RPMI8226 (cell line): ENCODE data around the gene ABHD16A.
A peak's percentile ranks its signal among the peaks of the same experiment; 100 is the strongest.

Experiments
- DNase-seq: peaks from one replicate; pipeline ENCODE4 v3.0.0-alpha.2; 2015

The ABHD16A gene

GRCh38 chr6:31730631-31731086, 27.5 kb upstream of the ABHD16A start:
- DNase-seq: no peak

- peak; percentile 60 for DNase-seq
Observed at GRCh38 chr6:31729979-31730630, 27.0 kb upstream of the ABHD16A start.

DNA sequence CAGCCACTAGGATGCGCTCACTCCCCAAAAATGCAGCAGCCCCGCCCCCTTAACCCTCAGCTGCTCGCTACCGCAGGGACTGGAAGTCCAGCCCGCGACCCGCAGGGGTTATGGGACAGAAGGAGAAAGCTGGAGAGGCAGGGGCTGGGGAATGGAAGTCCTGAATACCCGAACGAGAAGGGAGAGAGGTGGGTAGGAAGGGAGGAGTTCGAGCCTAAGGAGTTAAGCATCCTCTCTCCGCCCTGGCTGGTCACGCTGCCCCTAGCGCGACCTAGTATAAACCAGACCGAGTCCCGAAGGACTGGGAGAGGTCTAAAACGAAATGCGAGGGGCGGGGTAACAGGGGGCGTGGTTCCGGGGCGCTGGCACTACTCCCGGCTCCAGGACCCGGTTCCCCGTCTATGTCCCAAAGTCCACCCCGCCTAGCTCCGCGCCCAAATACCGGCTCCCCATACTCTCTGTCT, 26.4 kb upstream of the ABHD16A start:
- DNase-seq: peak; percentile 81

DNA sequence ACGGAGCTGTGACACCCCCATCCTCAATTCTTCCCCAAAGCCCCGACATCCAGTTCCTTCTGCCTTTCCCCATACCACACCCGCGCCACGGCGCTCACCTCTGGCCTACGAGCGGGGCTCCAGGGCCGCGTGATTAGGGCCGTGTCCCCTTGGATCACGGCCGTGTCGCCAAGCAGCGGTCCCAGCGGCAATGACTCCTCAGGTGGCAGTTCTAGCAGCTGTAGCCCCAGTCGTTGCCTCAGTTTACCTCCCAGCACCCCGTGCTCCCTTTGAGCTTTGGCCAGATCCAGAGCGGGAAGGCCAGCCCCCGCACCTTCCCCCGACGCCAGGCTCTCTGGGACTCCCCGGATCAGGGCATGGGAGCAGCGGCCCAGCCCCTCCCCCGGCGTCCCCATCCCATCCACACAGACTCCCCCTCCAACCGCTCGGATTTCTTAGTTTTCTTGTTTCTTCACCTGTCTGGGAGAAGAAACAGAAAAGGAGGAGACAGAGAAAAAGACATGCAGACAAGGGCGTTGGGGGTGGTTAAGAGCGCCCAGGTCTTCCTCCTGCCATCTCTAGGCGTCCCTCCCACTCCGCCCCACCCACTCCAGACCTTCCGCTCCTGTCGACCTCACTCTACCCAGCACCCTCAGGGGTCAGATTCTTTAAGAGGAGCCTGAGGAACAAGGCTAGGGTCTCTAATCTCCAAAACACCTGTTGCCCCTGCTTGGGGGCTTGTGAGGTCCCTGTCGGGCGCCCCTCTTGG, 25.8 kb upstream of the ABHD16A start, which contains the start of gene DDAH2:
Gene DDAH2 (minus strand): TSS at position 533 of the 748 bp plus-strand sequence. CDS start 138 bp downstream, at position 395.
- DNase-seq: no peak

DNA sequence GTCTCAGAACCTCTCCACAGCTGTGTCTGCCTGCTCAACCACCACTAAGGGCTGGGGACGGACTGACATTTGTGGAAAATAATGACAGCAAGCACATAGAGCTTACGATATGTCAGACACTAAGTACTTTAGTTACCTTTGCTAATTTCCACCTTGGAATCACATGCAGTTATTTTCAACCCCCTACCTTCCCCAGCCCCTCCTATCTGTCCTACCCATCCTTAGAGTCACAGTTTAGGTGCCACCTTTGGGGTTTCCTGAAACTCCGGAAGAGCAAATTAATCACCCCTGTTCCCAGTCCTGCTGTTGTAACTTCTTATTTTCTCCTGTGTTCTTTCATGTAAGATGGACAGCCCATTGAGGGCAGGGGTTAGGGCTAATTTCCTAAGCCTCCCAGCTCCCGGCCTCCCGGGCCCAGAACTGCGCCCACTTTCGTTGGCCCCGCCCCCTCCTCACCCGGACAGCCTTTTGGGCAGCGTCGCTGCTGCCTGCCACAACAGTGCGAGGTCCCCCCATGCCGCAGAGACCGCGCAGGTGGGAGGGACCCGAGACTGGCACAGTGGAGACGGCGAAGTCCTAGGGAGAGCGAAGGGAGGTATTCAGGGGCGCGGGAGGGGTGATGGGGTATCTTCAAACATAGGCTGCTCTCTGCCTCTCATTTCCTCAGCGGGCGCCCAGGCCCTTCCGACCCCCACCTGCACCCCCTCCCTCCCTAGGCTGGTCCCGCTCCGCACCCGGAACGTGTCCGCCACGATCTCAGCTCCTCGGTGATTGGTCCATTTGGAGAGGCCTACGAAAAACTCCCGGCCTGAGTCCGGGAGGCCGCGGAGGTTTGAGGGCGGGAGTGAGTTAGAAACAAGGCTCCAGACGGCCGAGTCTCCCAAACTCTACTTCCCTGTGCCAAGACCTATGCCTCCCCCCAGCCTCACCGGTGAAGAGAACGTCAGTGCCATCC, 24.9 kb upstream of the ABHD16A start:
- no peak for DNase-seq

- peak; percentile 91 for DNase-seq
Observed at GRCh38 chr6:31727034-31727716, 24.1 kb upstream of the ABHD16A start.

- no peak for DNase-seq
Observed at GRCh38 chr6:31725502-31726350, 22.6 kb upstream of the ABHD16A start.

GRCh38 chr6:31723980-31724691, 21.0 kb upstream of the ABHD16A start:
- no peak for DNase-seq

GRCh38 chr6:31723245-31723979, 20.3 kb upstream of the ABHD16A start, which contains the start of gene MPIG6B:
Gene MPIG6B (plus strand): TSS chr6:31723373. CDS start chr6:31723384, 11 bp downstream.
- no peak for DNase-seq

GRCh38 chr6:31722173-31722572, 19.0 kb upstream of the ABHD16A start:
- DNase-seq: no peak

DNA sequence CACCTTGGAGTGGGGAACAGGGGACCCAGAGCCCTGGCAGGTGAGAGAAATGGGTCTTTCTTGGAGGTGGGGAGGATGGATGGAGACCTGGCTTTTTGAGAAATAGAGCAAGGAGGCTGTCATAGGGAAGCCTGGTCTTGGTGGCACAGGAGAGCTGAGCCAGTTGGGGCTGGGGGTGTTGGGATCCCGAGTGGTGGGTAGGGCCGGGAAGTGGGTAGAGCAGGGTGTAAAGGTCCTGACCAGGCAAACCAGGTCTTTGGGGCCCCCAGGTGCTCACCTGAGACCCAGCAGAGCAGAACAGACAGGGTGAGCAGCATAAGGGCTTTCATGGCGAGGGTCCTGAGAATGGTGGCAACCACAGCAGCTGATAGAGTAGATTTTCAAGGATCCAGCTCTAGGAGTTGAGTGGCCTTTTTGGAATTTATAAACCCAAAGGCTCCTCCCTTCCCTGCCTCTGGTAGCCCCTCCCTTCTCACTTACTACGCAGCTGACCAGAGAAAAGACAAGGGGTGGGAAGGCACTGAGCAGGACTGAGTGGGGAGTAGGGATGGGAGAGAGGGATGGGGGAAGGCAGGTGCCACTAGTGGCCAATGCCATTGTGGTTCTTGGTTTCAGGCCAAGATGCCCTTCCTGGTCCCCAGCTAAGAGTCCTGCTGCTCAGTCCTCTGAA, 18.4 kb upstream of the ABHD16A start, which contains the start of gene LY6G6C:
Gene LY6G6C (minus strand): TSS at position 396 of the 670 bp plus-strand sequence. CDS start 67 bp downstream, at position 329.
- no peak for DNase-seq

DNA sequence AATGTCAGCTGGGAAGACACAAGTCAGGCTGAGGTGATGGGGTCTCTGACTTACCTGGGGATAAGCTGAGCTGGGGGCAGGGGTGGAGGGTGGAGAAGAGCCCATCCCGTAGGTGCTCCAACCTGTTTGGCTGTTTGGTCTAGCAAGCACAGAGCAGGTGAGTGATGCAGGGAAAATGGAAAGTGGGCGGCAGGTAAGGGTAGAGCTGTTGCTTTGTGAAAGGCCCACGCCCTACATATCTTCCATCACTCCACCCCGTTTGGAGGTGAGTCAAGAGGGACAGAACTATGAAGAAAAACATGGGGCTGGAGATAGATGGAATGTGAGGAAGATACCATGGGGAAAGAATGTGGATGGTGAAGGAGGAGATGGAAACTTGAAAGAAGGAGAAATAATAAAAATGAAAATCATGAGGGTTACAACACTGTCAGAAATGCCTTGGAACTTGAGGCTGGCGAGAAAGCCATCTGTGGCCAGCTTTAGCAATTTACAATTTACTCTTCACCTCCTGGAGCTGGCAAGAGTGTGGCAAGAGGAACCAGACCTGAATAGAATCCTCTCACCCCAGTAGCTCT, 17.2 kb upstream of the ABHD16A start:
- DNase-seq: no peak

- no peak for DNase-seq
Observed at GRCh38 chr6:31719001-31719400, 15.9 kb upstream of the ABHD16A start.

DNA sequence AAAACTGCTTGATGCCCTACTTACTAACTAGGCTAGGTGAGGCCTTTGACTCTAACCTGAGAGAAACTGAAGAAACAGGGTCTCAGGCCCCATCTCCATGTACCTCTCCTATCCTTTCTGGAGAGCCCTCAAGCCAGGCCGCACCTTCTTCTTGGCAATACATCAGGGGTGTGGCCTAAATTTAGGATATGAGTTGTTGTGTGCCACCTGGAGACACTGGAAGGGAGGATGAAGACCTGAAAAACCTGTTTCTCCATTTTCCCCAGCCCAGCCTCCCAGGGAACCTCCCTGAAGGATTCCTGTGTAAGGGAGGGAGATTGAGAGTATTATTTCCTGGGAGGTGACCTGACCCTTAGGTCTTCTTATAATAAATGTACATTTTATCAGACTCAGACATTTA, 15.1 kb upstream of the ABHD16A start:
- no peak for DNase-seq

- no peak for DNase-seq
Observed at GRCh38 chr6:31717499-31718222, 14.5 kb upstream of the ABHD16A start.

- DNase-seq: no peak
Observed at GRCh38 chr6:31715022-31715958, 12.2 kb upstream of the ABHD16A start, which contains the start of gene LY6G6D. Gene LY6G6D (plus strand): TSS chr6:31715348. CDS start chr6:31715356, 8 bp downstream.
